ENCODE data around the gene ZNF609.

- TF ChIP-seq CTCF (IDR thresholded peaks at IDR 0.05): no peak
- no peak for TF ChIP-seq POLR2A (IDR thresholded peaks at IDR 0.05)
These were observed 150.0 kb downstream of the ZNF609 start for GRCh38 chr15:64610257-64610919.

Data from lower leg skin (tissue), 3 donors.